Measurements from ENCODE around the gene ABLIM2. TPM values are rescaled to one million over a fixed set of nuclear protein-coding genes. Genes with fewer than 3 reads are reported as not detected.

The ABLIM2 gene
- total RNA-seq, 2 donors from 2014 or later = 5.7 to 11.2 TPM

DNA sequence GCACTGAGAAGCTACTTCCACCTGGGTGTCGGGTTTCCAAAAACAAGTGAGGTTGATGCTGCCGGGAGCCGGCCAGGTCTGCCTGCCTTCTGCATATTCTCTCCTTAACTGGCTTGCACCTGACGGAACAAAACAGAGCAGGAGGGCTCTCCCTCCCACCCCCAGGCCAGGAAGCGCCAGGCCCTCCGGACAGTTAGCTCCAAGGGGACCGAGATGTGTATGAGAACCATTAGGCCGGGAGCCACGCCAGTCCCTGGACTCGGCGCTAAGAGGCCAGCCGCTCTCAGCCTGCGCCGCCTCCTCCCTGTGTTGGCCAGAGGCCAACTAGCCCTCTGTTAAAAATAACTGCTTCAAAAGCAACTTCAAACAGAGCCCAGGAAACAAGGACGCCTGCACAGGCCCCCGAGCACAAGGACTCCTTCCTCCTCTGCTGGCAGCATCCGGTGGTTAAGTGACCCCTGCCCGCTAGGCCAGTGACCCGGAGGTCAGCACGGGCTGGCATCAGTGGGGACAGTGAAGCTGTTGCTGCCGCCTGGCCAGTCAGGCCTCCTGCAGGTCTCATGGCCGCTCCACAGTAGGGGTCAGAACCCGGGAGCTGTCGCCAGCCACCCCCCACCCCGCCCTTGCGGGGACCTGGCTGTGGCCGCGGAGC, 107.9 kb downstream of the ABLIM2 start:
- DNase-seq (ENCODE audit: low spot score) = peak; percentile 71
- Histone ChIP-seq H3K9me3 (peaks cover 0 to 7% of the 10 kb centered on the region in 2 donors), H3K27ac (peak overlapping the region; percentile 77 to 82), H3K4me3 (peak overlapping the region in 1 of 2 donors; percentile 19), H3K4me1 (peaks cover 0 to 12% of the 10 kb centered on the region in 2 donors), H3K36me3 (no peaks in the 10 kb centered on the region), H3K27me3 (no peaks in the 10 kb centered on the region)
- TF ChIP-seq CTCF (IDR thresholded peaks at IDR 0.05) = no peak

- no peak for DNase-seq (ENCODE audit: low spot score)
- peak overlapping the region; percentile 77 to 82 for H3K27ac ChIP-seq
- TF ChIP-seq CTCF (IDR thresholded peaks at IDR 0.05) = no peak
- peaks cover 0 to 12% of the 10 kb centered on the region in 2 donors for H3K4me1 ChIP-seq
- no peak overlapping the region for H3K4me3 ChIP-seq
- H3K9me3 ChIP-seq = peaks cover 0 to 7% of the 10 kb centered on the region in 2 donors
- H3K36me3 ChIP-seq = no peaks in the 10 kb centered on the region
- H3K27me3 ChIP-seq = no peaks in the 10 kb centered on the region
Observed at GRCh38 chr4:8050180-8050554, 108.4 kb downstream of the ABLIM2 start.

GRCh38 chr4:8048856-8049676, 109.5 kb downstream of the ABLIM2 start:
- DNase-seq (ENCODE audit: low spot score) = no peak
- no peaks in the 10 kb centered on the region for H3K9me3 ChIP-seq
- no peaks in the 10 kb centered on the region for H3K36me3 ChIP-seq
- no peak overlapping the region for H3K4me3 ChIP-seq
- TF ChIP-seq CTCF (IDR thresholded peaks at IDR 0.05) = no peak
- H3K27me3 ChIP-seq = no peaks in the 10 kb centered on the region
- H3K4me1 ChIP-seq = peaks cover 0 to 12% of the 10 kb centered on the region in 2 donors
- no peak overlapping the region for H3K27ac ChIP-seq

DNA sequence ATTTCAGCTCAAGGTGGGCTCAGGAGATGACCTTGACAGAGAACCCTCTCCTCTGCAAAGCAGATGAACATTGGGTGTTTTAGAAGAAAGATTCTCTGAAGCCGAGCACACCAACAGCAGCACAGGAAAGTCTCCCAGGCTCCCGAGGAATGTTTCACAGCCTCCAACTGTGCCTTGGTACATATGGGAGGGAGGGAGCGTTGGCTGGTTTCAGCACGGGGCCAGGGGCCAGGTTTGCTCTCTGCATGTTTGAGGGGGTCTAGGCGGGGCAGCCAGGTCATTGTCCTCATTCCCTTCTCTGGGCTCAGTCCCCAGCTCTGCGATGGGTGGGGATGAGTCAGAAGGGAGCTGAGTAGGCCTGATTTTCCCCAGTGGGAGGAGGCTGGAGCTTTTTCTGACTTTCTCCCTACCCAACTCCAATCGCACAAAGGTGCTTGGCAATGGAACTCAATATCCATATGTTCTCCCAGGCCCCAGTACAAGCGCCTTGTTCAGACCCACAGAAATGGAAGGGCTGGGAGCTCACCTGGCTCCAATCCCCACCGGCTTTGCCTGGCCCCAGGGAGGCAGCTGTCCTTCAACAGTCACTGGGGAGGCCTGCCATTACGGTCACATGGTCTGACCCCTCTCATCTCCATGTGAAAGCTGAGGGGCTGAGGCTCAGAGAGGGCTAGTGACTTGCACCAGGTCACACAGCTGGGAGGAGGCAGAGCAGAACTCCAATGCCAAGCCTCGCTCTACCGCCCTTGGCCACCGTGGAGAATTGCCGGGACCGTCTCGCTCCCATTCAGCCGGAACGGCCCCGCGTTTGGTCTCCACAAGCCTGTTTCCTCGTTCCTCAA, 110.6 kb downstream of the ABLIM2 start:
- peaks cover 0 to 12% of the 10 kb centered on the region in 2 donors for H3K4me1 ChIP-seq
- H3K4me3 ChIP-seq = no peak overlapping the region
- H3K36me3 ChIP-seq = no peaks in the 10 kb centered on the region
- no peak for TF ChIP-seq CTCF (IDR thresholded peaks at IDR 0.05)
- no peak for DNase-seq (ENCODE audit: low spot score)
- H3K9me3 ChIP-seq = no peaks in the 10 kb centered on the region
- no peaks in the 10 kb centered on the region for H3K27me3 ChIP-seq
- H3K27ac ChIP-seq = no peak overlapping the region

GRCh38 chr4:8046925-8047541, 111.6 kb downstream of the ABLIM2 start:
- H3K9me3 ChIP-seq = no peaks in the 10 kb centered on the region
- DNase-seq (ENCODE audit: low spot score) = no peak
- H3K4me1 ChIP-seq = peaks cover 0 to 12% of the 10 kb centered on the region in 2 donors
- TF ChIP-seq CTCF (IDR thresholded peaks at IDR 0.05) = no peak
- no peak overlapping the region for H3K27ac ChIP-seq
- H3K4me3 ChIP-seq = no peak overlapping the region
- no peaks in the 10 kb centered on the region for H3K36me3 ChIP-seq
- no peaks in the 10 kb centered on the region for H3K27me3 ChIP-seq
